NCI-H748 (cell line): ENCODE data around the gene MRPL36.

Experiments
- DNase-seq: peaks from one replicate; lab custom pipeline; 2025; ENCODE audit not compliant: unreplicated experiment; lab: John Stamatoyannopoulos, UW

The MRPL36 gene

GRCh38 chr5:1782385-1783215, 17.0 kb downstream of the MRPL36 start:
- DNase-seq = no peak

- no peak for DNase-seq
Observed at GRCh38 chr5:1781726-1782384, 17.8 kb downstream of the MRPL36 start.

DNA sequence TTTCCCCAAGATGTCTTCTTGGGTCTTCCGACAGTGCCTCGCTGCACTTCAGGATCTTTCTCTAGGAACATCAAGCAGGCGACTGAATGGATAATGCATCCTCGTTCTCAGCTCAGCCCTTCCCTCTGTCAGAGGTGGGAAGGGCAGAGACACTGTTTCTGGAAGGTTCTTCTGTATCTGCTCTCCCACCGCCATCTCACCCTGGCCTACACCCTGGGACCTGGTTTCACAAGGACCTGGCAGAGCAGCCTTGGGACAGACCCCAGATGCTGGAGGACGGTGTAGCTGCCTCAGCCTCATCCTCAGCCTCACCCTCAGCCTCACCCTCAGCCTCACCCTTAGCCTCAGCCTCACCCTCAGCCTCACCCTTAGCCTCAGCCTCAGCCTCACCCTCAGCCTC, 18.5 kb downstream of the MRPL36 start:
- no peak for DNase-seq

- no peak for DNase-seq
Observed at GRCh38 chr5:1780614-1780930, 19.1 kb downstream of the MRPL36 start.

DNA sequence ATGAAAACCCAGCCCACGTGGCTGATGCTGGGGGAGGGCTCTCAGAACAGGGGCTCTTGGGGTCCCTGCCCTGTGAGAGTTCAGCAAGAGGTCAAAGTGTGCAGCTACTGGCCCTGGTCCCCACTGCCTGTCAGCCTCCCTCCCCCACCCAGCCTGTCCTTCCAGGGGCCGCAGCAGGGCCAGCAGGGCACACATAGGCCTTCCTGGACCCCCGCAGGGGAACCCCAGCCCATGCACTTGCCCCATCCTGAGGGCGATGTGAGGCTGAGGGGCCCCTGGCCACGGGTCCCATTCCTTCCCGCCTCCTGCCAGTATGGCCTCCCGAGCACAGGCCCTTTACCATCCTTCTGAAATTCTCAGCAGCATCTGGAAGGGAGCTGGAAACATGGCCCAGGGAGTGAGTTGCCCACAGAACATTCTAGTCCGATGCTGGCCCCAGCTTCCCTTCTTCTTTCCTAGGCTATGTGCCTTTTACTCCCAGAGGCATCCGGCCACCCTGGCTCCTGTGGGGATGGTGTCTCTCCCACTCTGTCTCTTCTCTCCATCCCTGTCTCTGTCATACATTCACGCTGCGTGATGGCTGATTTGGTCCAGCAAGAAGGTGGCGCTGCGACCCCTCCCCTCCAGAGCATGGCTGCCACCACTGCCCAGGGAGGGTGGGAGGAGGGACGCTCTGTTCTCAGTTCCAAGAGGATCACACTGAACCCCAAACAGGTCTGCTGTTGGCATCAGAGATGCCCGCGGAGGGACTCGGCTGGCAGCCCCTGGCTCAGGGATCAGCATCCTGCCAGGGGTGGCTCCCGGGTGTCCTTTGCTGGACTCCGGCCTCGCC, 19.6 kb downstream of the MRPL36 start:
- no peak for DNase-seq

DNA sequence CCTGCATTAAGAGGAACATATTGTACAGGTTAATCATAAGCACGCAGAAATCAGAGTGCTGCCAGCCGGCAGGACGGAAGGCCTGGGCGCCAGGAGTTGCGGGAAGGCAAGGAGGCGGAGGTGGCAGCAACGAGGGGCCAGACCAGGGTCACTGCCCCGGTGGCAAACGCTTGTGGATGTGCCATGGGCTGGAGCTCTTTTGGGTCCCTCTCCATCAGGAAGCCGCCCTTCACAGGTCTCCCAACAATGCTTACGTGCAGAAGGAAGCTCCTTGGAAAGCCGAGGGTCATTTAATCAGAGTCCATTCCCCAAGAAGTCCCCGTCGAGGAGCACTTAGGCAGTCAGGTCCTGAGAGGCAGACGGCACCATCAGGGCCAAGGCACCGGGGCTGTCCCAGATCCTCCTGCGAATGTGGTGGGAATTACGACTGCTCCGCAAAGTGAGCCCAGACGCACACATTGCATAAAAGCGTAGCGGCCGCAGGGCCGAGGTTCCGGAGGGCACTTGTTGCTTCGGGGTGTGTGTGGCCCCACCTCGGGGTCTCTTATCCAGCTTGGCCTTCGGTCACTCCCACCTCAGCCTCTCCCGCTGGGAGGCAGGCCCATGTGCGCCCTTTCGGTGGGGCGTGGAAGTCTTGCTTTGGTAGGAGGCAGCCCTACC, 20.5 kb downstream of the MRPL36 start:
- DNase-seq = no peak

DNA sequence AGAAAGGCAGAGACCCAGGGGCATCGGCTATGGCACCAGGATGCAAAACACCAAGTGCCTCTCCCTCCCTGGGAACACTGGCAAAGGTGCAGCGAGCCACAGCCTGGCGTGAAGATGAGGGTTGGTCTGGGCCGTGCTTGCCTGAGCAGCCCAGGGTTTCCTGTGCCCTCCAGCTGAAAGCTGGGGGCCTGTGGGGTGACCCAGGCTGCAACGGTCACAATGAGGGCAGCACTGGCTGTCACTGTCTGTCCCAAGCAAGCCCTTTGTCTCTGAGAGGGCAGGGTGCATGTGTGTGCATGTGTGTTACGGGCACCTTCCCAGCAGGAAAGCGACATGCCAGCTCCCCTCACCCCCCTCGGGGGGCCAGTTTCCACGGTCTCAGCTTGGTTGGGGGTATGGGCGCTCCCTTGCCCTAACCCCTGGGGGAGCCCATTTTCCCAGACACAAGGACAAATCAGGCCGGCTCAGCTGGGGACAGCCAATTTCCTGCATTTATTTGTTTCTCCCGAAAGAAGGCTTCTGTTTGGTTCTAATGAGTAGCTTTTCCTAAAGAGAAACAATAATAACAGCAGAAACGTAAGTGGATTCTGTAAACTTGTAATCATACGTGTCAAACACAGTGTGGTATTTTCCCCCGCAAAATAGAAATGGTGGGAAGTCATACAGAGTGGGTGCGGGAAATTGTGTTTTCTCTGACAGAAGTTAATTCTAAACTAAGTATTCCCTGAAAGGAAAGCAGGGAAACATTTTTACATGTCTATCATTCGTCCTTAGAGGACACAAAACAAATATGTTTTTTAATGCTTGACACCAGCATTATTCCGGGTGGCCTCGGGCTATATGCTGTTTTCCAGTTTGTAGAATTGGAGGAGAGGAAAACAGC, 21.3 kb downstream of the MRPL36 start:
- DNase-seq = no peak

- DNase-seq = no peak
Observed at GRCh38 chr5:1777281-1778137, 22.1 kb downstream of the MRPL36 start.

GRCh38 chr5:1776831-1777230, 22.8 kb downstream of the MRPL36 start:
- no peak for DNase-seq

DNA sequence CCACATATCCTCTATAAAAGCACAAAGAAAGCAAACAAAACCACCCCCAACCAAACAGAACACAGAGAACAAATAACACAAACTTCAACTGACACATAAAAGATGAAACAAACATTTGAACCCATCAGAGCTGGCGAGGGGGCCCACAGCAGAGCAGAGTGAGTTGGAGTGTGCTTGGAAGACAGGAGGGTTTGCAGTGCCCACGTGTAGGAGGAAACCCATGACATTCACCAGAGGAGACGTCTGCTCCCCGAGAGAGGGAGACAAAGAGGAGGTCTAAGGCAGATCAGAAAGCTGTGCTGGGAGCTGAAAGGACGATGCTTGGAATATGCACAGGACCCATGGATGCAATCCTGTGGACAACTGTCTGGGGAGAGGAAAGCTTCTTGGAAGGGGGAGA, 27.0 kb downstream of the MRPL36 start:
- DNase-seq = peak; percentile 43

- peak; percentile 87 for DNase-seq
Observed at GRCh38 chr5:1771149-1772065, 28.2 kb downstream of the MRPL36 start.

GRCh38 chr5:1770443-1770802, 29.2 kb downstream of the MRPL36 start:
- no peak for DNase-seq

DNA sequence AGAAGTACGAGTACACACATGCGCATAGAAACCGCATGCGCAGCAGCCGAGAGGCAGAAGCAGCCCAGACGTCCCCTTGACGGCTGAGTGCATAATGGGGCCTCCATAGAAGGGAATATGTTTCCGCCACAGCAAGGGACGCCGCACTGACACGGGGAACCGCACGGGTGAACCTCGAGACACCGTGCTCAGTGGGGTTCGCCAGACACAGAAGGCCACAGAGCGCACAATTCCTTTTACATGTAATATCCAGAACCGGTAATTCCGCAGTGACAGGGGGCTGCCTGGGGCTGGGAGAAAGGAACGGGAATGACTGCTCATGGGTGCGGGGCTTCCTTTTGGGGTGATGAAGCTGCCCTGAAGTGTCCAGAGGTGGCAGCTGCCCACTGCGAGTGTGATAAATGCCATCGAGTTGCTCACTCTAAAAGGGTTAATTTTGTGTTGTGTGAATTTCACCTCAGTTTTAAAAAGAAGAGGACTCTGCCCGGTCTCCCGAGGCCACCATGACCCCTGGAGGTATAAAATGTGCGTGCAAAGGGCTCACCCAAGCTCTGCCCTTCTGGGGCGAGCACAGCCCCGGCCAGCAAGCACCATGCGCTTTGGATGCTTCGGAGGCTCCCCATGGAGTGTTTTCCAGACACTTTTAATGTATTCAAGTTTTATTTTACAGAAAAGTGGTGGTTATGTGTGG, 29.7 kb downstream of the MRPL36 start:
- no peak for DNase-seq

- DNase-seq = no peak
Observed at GRCh38 chr5:1769017-1769640, 30.5 kb downstream of the MRPL36 start.

GRCh38 chr5:1768283-1769000, 31.2 kb downstream of the MRPL36 start:
- DNase-seq = no peak

DNA sequence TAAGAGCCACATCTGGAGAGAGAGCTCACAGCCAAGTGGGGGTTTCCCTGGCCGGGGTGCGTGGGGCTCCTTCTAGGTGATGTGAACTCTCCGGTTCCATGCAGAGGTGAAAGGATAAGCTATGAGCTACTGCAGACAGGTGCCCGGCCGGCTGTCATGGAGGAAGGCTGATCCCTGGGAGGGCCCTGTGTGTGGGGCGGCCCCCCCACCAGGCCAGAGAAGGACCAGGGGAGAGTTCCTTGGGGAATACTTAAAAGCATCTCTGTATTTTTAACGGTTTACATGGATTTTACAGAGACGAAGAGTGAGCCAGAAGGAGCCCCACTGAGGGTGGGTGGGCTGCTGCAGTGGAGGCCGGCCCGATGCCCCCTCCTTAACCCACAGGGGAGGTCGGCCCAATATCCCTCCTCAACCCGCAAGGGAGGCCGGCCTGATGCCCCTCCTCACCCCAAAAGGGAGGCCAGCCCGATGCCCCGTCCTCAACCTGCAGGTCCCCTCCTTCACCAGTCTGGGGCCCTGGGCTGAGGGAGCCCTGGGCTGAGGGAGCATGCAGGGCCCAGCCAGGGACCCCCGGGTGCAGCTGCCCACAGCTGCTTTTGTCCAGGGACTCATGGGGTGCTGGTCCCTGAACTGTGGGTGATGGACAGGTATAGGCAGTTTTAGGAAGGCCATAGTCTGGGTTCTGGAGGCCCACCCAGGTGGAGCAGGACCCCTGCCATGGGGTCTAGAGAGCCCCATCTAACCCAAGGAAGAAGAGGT, 31.9 kb downstream of the MRPL36 start:
- DNase-seq = no peak
